DOHH2 (cell line): ENCODE results near the gene USP6NL.

Source experiments
- CTCF ChIP-seq: fragments of 200-600 bp; sonication (generic); IDR thresholded peaks from one replicate; pipeline ENCODE4 v1.5.1; 2014; ENCODE audit warnings: antibody characterized with exemption, mild to moderate bottlenecking, low read depth, low read length; ENCODE audit not compliant: poor library complexity, severe bottlenecking
- EZH2phosphoT487 ChIP-seq: fragments of 200-600 bp; sonication (generic); IDR thresholded peaks from 2 replicates; pipeline ENCODE4 v1.6.1; 2017; ENCODE audit warnings: borderline replicate concordance, mild to moderate bottlenecking, antibody characterized with exemption, low read length, moderate library complexity, mixed read lengths

GRCh38 chr10:11594589-11595394, 16.7 kb downstream of the USP6NL start:
- TF ChIP-seq CTCF = no peak
- TF ChIP-seq EZH2phosphoT487 = no peak
